ENCODE results near the gene RBM47.

The RBM47 gene

DNA sequence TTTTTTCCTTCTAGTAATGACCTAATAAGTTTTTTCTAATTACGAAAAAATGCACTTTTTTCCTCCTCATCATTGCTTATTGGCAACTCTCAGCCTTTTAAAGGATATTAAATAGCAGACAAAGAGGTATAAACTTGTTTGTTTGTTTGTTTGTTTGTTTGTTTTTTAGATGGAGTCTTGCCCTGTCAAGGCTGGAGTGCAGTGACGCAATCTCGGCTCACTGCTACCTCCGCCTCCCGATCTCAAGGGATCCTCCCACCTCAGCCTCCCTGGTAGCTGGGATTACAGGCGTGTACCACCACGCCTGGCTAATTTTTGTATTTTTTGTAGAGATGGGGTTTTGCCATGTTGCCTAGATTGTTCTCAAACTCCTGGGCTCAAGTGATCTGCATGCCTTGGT lies 6.0 kb downstream of the RBM47 start:
- DNase-seq (ENCODE audit: low read depth in 2 of 2), result no peak

DNA sequence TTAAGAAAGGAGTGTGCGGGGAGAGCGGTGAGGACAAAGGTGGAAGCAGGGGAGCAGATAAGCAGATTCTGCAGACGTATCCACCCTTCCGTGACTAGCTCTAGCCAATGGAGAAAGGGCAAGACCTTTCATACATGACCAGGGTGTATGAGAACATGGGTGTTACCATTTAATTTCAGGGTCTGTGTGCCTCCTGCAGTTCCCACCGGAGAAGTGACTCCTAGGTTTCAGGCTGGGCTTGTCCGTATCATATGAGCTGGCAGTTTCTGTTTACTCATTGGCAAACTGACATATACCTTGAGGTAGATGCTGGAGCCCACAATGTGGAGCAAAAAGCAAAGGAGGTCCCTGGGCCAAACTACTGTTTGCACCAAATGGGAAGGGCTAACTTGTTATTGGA lies 6.8 kb downstream of the RBM47 start:
- peak in 1 of 2 donors; percentile 4 for DNase-seq (ENCODE audit: low read depth in 2 of 2)

DNA sequence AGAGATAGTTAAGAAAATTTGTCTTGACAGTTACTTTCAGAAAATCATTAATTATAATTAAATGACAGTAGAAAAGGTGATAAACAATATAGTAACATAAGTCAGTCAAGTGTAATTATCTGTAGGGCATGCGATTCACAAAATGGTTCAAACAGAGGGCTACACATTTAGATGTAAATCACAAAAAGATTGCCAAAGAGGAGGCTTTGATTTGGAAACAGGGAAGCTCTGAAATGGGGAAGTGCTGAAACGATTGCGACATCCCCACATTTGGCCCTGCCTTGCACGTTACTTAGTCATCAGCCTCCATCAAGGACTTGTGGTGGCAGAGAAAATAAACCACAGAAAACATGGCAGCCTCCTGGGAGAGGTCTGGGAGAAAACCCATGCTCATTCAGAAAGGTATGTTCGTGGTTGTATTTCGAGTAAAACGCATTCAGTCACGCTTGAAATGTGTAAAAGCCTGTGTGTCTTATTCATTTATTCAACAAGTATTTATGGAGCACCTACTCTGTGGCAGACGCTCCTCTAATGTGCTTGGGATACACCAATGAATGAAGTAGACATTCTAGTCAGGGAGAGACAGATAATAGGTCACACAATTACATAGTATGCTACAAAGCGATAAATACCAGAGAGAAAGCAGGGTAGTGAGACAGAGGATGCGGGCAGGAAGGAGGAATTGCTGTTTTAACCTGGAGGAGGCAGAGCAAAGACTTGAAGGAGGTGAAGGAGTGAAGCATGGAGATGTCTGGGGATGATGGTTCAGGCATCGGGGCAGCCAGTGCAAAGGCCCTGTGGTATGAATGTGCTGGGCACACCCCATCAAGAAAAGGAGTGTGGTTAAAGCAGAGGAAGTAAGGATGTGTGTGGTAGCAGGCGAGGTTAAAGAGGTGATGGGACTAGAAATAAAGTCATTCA lies 7.8 kb downstream of the RBM47 start:
- DNase-seq (ENCODE audit: low read depth in 2 of 2), result peak in 1 of 2 donors; percentile 28

DNA sequence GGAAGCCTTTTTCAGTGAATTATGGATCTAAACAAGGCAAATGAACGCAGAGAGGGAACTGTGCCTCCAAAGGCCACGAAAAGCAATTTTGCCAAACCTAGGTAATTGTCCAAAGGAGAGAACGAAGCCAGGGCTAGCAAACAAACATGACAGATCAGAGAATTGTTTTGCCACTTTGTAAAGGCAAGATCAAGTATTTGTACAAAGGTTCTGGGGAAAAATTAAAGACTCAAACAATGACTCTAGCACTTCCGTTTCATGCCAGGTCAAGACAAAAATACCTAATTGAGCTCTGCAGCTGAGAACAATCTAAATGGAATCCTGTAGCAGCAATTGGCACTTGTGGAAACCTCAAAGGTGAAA lies 8.5 kb downstream of the RBM47 start:
- no peak for DNase-seq (ENCODE audit: low read depth in 2 of 2)

DNA sequence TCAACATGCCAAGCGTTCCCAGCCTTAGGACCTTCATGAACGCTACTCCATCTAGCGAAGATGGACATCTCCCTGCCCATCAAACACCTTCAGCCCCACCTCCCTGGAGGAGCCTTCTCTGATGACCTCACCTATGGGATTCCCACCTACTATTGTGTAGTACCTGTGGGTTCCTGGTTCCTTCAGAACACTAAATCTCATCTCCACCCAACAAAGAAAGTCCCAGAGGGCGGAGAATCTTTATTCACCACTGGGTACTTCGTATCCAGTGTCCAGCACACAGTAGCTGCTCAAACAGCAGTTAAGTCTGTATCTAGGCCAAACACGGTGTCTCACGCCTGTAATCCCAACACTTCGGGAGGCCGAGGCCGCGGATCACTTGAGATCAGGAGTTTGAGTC lies 10.1 kb downstream of the RBM47 start:
- DNase-seq (ENCODE audit: low read depth in 2 of 2), result no peak

DNA sequence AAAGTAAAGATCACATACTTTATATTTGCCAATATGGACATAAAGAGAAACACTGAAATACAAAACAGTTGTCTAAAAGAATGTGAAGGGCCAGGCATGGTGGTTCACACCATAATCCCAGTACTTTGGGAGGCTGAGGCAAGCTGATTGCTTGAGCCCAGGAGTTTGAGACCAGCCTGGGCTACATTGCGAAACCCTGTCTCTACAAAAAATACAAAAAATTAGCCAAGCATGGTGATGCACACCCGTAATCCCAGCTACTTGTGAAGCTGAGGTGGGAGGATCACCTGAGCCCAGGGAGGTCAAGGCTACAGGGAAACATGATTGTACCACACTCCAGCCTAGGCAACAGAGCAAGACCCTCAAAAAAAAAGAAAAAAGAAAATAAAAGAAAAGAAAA lies 11.8 kb downstream of the RBM47 start:
- DNase-seq (ENCODE audit: low read depth in 2 of 2), result no peak

DNA sequence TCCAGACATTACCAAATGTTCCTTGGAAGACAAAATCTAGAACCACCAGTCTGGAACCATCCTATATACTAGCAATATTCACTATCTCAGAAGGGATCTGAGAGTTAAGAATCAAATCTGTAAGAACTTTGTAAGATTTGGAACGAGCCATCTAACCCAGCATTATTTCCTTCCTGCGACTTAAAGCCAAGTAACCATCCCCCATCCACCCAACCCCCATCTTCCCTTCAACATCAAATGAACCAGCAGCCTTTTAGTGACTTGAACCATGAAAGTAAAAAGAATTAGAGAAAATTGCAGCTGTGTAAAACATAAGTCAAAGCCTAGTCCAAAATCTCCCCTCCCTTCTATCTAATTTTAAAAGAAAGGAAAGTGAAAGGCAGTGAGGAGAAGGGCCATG lies 15.6 kb downstream of the RBM47 start:
- no peak for DNase-seq (ENCODE audit: low read depth in 2 of 2)

DNA sequence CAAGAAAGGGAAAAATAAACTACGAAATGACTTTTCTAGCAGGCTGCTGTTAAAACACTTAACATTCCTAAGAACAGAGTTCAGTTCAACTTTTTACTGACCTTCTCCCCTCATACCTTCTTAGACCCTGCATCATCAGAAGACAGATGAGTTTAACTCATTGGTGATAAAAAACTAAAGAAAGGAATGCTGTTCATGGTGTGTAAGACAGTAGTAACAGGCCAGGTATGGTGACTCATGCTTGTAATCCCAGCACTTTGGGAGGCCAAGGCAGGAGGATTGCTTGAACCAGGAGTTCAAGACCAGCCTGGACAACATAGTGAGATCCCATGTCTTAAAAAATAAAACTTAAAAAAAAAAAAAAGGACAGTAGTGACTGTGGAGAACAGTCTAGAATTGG lies 16.2 kb downstream of the RBM47 start:
- DNase-seq (ENCODE audit: low read depth in 2 of 2), result no peak

DNA sequence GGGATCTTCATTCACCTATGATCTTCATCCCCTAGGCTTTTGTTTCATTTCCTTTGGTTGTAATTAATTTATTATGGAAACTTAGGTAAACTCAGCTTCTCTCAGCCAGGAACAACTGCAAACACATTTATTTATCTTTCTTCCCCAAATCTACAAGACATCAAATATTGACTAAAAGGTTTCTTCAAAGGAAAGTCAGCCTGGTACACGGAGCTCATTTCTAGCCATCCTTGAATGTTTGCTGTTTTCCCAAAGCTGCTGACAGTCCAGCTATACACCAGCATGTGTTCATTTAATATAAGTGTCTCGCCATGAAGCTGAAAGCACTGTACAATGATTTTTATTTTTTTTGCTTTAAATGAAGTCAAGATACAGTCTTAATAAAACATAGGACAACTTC lies 16.8 kb downstream of the RBM47 start:
- DNase-seq (ENCODE audit: low read depth in 2 of 2), result no peak

DNA sequence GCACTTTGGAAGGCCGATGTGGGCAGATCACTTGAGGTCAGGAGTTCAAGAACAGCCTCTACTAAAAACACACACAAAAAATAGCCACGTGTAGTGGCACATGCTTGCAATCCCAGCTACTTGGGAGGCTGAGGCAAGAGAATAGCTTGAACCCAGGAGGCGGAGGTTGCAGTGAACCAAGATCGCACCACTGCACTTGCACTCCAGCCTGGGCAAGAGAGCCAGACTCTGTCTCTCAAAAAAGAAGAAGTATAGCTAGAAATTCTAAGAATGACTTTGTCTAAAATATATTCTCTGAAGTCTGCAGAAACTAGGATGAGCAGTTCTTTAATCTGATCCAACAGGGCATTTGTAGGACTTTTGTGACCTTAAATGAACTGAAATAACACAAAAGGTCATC lies 17.4 kb downstream of the RBM47 start:
- no peak for DNase-seq (ENCODE audit: low read depth in 2 of 2)

DNA sequence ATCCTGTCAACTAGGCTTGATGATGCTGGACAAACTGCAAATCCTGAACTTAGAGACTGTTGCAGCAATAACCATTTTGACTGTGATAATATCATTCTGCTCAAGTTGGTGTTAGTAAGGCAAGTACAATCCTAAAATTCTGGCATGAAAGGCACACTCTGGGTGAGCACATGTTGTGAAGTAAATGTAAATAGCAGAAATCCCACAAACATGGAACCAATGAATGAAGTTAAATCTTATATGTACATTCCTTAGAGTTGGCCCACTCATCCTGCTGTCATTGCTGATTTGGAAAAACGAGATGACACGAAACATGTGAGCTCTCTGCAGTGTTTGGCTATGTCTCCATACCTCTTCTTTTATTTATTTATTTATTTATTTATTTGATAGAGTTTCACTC lies 21.0 kb downstream of the RBM47 start:
- DNase-seq (ENCODE audit: low read depth in 2 of 2), result no peak

DNA sequence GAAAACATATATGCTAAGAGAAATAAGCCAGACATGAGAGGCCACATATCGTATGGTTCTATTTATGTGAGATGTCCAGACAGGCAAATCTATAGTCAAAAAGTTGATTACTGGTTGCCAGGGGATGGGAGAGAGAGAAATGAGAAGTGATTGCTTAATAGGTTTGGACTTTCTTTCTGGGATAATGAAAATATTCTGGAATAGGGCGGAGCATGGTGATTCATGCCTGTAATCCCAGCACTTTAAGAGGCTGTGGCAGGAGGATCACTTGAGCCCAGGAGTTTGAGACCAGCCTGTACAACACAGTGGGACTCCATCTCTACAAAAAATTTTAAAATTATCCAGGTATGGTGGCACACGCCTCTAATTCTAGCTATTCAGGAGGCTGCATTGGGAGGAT lies 22.4 kb downstream of the RBM47 start:
- no peak for DNase-seq (ENCODE audit: low read depth in 2 of 2)

DNA sequence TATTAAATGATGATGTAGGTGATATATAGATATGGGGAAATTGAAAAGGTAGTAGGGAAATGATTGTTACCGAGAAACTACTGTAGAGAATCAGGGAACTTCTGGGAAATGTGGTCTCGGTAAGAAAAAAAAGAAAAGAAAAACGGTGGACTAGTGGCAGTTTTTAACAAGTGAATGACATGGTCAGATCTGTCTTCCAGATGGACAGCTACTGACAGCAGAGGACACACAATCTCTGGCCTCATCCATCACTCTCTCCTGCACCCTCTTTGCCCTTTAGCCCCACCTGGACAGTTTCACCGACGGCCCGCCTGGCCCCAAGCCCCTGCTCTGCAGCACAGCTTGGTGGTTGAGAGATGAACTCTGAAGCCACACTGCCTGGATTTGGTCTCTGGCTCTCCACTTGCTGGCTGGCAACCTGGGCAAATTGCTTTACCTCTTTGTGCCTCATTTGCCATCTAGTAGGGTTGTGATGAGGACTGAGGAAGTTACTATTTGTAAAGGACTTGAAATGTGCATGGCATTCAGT lies 23.4 kb downstream of the RBM47 start:
- no peak for DNase-seq (ENCODE audit: low read depth in 2 of 2)

DNA sequence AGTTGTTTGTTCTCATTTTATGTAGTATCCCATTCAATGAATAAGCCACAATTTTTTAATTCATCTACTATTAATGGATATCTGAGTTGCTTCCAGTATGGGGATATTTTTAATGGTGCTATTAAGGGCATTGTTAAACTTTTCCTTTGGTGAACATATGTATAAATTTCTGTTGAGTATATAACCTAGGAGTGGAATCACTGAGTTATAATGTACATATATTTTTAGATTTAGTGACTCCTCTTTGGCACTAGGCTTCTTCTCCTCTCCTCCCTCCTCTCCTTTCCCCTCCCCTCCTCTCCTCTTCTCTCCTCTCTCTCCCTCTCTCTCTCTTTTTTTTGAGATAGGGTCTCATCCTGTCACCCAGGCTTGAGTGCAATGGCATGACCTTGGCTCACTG lies 26.4 kb downstream of the RBM47 start:
- no peak for DNase-seq (ENCODE audit: low read depth in 2 of 2)

DNA sequence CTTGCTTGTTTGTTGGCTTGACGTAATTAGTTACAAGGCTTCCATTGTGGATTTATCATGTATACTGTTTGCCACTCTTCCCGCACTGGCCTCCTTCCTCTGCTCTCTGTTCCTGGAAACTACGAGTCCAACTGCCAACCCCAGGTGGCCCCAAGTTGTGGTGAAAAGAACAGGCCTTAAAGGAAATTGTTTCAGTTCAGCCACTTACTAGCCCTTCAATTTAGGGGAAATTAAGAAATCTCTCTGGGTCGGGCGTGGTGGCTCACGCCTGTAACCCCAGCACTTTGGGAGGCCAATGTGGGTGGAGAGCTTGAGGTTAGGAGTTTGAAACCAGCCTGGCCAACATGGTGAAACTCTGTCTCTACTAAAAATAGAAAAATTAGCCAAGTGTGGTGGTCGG lies 28.0 kb downstream of the RBM47 start:
- no peak for DNase-seq (ENCODE audit: low read depth in 2 of 2)

DNA sequence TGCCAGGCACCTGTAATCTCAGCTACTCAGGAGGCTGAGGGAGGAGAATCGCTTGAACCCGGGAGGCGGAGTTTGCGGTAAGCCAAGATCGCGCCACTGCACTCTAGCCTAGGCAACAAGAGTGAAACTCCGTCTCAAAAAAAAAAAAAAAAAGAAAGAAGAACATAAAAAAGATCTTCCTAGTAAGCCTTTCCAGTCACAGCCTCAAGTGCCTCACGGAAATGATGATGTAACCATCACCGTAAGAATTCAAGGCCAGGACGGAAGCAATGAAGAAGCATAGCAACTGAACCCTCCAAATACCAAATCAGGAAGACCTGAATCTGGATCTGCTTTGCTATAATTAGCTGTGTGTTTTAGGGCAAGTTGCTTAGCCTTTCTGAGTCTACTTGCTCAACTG lies 28.8 kb downstream of the RBM47 start:
- no peak for DNase-seq (ENCODE audit: low read depth in 2 of 2)

DNA sequence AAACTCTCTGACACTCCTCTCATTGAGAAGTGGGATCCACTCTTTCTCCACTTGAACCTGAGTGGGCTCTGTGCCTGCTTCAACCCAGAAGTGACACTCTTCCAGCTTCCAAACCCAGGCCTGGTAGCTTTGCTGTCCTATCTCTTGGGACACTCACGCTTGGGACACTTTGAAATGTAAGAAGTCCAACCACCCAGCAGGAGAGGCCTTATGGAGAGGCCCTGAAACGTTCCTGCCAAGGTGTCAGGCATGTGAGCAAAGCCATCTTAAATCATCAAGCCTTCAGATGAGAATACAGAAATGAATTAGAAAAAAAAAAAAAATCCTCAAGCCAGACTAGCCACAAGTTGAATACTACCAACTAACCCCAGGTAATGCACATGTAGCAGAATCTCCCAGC lies 30.2 kb downstream of the RBM47 start:
- no peak for DNase-seq (ENCODE audit: low read depth in 2 of 2)

DNA sequence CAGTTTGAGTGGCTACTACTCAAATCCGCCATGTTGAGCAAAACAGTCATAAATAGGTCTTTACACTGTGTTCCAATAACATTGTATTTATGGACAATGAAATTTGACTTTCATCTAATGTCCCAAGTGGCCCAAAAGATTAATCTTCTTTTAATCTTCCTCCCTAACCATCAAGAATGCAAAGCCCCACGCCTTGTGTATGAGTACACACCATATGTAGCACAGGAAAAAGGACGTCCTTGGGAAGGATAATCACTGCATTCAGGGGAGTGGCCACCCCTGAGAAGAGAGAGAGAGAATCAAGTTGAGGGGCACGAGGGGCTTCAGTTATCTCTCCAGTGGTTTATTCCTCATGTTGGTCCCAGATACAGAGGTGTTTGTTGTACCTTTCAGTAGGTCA lies 33.1 kb downstream of the RBM47 start:
- DNase-seq (ENCODE audit: low read depth in 2 of 2), result no peak

DNA sequence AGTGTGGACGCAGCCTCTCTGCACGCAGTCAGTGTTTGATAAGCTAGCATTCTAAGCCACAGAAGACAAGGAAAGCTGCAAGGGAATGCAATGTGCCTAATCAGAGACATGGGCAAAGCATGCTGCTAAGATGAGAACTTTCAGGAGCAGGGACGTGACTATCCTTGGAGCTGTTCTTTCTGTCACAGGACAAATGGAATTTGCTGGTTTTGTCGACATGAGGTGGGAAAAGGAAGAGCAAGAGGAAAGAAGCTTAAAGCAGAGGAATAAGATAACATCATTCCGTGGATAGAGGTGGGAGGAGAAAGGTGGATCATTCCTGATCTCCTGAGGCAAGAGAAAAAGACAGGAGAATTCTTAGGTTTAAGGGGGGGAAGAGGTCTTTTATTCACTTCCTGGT lies 33.7 kb downstream of the RBM47 start:
- no peak for DNase-seq (ENCODE audit: low read depth in 2 of 2)

DNA sequence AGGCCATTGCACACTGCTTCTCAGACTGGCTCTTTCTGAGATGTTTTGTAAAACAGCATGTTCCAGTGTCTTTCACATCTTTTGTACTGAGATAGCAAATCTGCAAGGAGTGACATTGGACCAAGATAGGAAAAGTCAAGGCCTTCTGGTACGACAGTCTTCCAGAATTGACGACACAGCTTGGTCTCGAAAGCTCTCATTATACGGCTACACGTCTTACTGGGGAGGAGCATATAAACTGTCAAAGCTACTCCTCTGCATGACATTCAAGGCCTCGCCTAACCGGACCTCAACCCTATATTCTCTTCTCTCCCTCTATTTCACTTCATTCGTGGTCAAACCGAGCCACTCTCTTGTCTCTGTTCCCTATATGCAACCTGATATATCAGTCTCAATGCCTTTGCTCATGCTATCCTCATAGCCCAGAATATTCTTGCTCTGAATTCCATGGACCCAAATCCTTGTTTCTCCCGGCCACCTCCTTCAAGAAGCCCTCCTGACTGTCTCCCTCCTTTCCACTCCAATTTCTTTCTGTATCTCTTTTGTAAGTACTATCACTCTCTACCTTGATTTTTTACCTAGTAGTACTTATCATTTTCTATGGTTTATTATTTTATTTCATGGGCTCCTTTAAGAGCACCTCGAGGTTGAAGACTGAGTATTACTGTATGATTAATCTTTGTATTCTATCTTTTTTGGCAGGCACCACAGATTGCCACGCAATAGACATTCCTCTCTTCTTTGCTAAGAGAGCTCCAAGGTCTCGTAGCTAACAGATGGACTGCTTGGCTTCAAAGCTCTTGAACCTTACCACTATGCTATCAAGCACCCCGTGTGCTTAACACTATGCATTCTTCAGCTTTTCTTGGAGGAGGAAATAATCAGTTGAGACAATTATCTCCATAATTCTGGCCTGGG lies 35.1 kb downstream of the RBM47 start:
- DNase-seq (ENCODE audit: low read depth in 2 of 2), result no peak

DNA sequence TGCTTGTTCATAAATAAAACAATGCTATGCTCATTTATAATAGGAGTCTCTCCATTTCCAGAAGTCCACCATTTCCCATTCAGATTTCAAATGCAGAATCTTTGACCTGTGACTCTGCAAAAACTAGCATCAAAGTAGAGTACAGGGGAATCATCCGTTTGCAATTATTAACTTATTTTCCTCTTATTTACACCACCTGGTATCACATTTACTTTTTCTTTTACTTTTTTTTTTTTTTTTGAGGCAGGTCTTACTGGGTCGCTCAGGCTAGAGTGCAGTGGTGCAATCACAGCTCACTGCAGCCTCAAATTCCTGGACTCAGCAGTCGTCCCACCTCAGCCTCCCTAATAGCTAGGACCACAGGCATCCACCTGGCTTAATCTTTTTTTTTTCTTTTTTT lies 37.6 kb downstream of the RBM47 start:
- no peak for DNase-seq (ENCODE audit: low read depth in 2 of 2)

DNA sequence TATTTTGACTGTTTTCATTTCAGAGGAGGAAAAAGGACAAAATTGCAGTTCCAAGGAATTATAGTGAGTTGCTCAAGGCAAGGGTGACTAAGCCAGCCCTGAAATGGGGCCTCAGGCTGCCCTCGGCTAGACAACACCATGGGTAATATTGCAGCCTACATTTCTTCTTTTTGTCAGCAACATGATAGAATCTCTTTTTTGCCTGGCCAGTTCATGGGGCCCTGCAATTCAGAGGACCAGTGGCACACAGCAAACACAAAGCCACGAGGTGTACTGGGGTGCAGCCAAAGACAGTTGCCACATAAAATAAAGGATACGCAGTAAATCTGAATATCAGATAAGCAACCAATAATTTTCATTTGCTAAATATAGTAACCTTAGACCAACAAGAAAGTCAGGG lies 41.8 kb downstream of the RBM47 start:
- DNase-seq (ENCODE audit: low read depth in 2 of 2), result no peak

DNA sequence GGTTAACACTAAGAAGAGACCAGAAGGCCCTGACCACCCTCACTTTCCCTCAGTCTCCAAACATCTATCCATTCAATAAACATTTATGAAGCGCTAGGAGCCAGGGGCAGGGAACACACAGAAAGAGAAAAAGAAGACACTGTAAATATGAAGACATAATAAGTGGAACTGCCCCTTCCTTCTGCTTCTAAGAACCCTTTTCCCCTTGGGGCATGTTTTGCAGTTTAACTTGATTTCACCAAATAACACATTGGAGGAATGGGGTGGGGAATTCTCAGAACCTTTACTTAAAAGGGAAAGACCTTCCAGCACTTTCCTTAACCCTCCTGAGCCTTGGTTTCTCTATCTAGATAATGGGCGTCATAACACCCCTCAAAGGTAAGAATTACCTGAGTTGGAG lies 42.3 kb downstream of the RBM47 start:
- no peak for DNase-seq (ENCODE audit: low read depth in 2 of 2)

Data from stimulated activated CD4-positive, alpha-beta T cell treated with anti-CD3 and anti-CD28 coated beads, Interleukin-4, amount 100 ng/mL, for 48 hours (primary cell).